A204.1 (cell line): Measurements from ENCODE around the gene ARSI.

Experiments used
- FAIRE-seq: peaks from 2 replicates; lab custom pipeline; 2012; peaks lifted over from hg19 to GRCh38; lab: Jason Lieb, UNC

ARSI gene

DNA sequence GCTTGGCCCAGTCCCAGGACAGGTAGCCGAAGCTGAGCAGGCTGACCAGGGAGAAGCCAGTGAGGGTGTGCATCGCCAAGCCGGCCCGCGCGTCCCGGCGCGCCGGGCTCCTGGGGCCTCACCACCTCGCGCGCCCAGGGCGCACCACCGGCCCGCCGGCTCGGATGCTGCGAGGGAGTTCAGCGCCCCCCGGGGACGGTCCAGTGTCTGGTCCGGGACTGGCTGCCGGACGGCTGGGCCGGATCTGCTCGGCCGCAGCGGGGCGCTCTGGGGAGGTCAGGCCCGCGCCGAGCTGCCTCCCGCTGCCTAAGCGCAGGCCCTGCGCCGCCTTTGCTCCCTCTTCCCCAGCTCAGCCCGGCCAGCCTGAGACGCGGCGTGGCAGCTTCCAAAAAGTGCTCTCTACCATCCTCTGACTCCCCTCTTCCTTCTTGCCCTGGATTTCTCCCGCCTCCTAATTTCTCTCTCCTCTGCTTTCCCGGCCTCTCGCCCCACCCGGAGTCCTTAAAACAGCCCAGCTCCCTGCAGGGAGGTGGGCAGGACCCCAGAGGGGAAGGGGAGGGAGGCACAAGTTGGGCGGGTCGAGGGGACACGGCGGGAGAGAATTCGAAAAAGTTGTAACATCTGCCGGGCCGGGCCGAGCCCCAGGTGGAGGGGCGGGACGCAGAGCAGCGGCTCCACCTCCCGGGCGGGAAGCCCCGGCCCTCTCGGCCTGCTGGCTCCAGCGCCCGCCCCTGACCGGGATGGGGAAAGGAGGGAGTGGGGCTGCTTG is at the start of gene ARSI:
ARSI (minus strand) TSS at position 605 of the 769 bp plus-strand sequence; CDS start at position 73, 532 bp downstream.
- no peak for FAIRE-seq

DNA sequence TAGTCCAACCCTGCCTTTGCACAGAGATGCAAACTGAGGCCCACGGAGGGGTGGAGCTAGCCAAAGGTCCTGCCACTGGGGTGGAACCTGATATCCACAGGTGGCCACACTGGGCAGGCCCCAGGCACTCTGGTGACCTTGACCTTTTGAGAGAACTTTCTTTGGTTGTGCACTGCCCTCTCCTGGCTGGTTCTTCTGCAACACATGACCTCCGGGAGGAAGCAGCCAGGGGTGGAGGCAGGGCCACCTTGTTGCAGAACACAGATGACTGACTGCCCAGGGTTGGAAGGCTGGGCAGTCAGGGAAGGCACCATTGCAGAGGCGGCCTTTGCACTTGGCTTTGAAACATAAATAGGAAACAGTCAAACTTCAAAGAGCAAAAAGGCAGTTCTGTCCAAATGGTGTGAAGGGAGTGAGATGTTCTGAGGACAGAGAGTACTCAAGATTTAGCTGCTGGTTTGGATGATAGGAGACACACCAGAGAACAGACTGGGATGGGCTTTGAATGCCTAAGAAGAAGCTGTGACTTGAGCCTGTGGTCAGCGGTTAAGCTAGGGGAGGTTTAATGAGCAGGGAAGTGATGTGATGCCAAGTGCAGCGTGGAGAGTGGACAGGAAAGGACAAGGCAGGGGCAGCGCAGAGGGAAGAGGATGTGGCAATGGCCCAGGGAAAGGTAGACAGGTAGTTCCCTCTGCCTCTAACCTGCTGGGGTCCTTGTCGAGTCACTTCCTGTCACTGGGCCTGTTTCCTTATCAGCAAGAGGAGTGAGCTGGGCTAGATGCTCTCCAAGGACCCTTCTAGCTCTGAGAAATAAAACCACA is 48.0 kb upstream of the ARSI start:
- no peak for FAIRE-seq

DNA sequence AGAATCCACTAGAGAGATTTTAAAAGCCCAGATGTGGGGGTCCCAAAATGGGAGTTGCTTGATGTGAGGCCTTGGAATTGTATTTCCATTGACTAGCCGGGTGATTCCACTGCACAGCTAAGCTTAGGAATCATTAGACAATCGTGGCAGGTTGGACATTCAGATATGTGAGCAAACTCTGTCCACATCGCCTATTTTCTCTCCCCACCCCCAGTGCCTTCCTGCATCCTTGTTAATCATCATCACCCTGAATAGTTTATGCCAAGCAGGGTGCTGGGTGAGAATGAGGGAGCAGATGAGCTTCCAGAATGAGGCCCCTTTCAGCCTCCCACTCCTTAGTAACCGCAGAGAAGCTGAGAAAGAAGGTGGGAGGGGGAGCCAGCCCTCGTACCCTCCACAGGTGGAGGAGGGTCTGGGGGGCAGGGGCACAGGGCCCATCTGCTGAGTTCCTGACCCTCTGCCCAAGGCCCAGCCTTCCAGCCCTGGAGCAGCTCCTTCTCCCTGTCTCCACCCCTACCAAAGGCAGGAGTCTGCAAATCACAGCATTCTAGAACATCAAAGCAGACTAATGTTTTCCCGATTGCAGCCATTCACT is 47.1 kb upstream of the ARSI start:
- no peak for FAIRE-seq

DNA sequence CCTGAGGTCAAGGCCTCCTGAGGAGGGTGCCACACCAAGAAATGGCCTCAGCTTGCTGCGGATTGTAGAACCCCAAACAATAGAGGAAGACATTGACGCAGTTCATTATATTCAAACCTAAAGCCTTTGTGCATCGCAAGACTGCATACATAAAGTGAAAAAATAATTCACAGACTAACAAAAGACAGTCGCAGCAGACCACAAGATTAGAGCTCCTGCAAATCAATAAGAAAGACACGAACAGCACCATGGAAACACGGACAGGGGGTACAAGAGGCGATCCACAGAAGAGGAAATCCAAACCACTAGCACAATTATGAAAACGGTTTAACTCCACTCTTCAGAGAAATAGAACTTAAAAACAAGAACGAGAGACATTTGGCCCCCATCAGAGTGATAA is 44.7 kb upstream of the ARSI start:
- FAIRE-seq = no peak

DNA sequence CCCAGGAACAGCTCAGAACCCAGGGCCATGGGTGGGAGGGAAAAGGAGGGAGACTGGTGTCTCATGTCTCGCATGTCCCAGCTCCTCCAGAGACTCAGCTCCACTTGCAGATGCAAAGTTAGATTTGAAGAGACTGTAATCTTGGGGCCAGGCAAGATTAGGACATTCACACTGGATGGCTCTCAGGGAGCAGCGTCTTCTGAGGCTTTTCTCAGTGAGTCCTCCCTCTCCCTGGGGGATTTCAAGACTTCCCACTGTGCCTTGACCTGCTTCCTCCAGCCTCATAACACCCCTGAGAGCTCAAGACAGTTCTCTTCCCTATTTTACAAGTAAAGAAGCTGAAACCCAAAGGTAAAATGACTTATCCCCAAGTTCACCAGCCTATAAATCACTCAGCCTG is 44.3 kb upstream of the ARSI start:
- FAIRE-seq = no peak

DNA sequence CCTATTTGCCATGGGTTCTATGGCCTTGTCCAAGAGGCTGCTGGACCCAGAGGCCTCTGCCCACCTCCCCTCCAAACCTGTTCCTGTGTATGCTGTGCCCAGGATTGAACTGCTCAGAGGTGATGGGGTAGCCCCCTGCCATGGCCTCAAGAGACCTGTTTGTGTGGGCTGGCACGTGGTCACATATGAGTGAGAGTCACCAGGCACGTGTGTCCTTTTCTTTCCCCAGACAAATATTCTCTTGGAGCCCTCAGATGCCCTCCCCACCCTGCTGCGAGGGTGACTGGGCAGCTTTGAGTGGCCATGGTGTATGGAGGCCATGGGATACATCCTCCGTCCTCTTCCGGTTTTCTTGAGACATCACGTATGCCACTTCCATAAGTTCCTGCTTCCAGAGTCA is 43.9 kb upstream of the ARSI start:
- no peak for FAIRE-seq

DNA sequence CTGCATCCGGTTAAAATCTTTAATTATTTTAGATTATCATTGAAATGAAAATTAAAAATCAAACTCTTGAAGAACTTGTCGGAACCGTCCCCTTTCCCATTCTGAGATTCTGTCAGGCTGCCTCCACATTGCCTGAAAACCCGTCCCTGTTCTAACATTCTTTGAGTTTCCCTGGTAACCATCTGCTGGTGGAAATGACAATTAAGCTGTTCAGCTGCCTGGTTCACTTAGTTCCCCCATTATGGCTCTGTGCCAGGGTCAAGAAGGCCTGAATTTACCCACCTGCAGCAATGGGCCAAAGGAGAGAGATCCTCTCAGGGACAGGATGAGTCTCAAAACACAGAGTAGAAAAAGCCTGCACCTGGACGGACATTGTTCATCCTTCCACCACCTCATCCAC is 43.0 kb upstream of the ARSI start:
- FAIRE-seq = no peak

DNA sequence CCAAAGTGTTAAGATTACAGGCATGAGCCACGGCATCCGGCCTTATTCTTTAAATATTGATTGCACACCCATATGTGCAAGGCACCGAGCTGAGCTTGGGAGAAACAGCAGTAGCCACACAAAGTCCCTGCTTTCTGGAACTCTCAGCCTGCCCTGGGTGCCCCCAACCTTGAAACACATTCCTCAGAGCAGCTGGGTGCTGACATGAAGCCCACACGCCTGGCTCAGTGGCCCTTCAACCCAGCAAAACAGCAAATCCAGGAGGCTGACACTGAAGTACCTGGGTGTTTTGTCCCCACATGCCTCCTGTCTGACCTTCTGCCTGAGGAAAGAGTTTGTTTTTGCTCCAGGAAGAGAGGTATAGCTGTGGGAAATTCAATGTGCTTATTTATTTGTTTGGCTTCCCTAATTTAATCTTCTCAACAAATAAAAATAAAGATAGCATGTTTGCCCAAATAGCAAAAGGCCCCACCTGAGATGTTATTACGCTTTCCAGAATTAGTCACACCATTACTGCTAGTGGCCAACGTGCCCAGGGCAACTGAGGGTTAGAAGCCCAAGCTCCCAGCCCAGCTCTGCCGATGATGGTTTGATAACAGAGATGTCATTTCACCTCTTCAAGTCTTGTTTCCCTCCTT is 41.4 kb upstream of the ARSI start:
- FAIRE-seq = no peak

DNA sequence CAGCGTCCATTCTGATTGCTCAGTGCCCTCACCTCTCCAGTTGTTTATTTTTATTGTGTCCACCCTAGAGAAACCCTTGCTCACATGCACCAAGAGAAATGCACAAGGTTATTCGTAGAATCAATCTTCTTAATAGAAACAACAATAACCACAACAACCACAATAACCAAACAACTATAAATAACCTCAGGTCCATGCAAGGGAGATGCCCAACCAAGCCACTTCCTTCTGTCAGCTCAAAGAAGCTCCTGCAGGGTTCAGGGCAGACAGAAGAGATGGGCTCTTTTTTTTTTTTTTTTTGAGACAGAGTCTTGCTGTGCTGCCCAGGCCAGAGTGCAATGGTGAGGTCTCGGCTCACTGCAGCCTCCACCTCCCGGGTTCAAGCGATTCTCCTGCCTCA is 39.9 kb upstream of the ARSI start:
- no peak for FAIRE-seq

DNA sequence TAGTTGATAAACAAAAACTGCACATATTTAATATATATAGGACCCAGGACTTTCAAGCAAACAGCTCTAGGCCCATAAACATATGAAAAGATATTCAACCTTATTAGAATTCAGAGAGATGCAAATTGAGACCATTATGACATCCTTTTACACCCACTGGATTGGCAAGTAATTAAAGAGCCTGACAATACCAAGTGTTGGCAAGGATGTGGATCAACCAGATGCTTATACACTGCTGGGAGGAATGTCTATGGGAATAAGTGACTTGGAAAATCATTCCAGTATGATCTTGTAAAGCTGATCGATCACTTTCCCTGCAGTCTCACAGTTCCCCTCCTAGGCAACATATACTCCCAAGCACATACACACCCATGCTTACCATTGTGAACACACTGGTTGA is 39.3 kb upstream of the ARSI start:
- FAIRE-seq = no peak

DNA sequence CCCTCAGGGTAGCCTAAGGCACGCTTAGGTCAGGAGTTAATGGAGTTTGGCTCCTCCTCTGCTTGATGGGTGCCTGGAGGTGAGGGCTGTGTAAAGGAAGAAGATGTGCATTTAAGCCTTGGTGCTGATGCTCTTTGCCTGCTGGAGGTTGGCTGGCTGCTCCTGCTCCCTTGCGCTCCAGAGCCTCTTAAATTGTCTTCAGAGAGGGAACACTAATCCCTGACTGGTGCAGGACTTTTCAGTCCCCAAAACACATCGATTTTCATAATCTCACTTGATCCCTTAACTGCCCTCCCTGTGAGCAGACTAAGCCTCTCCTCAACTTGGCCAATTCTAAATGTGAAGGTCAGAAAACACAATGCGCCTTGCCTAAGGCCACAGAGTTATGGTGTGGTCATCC is 38.6 kb upstream of the ARSI start:
- no peak for FAIRE-seq

DNA sequence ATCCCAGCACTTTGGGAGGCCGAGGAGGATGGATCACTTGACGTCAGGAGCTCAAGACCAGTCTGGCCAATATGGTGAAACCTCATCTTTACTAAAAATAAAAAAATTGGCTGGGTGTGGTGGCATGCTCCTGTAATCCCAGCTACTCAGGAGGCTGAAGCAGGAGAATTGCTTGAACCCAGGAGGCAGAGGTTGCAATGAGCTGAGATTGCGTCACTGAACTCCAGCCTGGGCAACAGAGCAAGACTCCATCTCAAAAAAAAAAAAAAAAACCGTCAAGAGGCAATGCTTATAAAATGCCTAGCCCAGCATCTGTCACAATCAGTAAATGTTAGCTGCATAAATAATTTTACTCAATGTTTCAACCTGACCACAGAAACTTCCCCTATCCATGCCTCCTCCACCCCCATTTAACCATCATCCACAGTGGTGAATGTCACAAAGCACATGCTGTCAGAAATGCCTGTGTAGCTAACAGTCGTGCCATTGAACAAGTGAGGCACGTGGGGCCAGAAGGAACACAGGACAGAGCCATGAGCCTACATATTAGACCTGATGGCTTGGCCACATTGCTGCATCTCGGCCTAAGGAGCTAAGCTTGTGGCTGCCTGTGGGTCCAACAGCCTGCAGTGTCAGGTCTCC is 38.0 kb upstream of the ARSI start:
- FAIRE-seq = no peak

DNA sequence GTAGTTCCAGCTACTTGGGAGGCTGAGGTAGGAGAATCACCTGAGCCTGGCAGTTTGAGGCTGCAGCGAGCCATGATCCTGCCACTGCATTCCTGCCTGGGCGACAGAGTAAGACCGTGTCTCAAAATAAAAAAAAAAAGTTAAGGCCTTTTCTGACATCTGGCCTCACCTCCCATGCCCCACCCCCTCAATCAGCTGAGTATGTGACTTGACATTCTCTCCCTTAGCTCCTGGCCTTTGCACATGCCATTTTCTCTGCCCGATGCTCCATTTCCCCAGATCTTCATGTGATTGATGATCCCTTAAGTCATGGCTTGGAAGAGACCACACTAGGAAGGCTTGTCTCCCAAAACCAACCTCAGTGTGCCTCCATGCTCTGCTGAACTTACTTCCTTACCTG is 37.1 kb upstream of the ARSI start:
- FAIRE-seq = no peak

DNA sequence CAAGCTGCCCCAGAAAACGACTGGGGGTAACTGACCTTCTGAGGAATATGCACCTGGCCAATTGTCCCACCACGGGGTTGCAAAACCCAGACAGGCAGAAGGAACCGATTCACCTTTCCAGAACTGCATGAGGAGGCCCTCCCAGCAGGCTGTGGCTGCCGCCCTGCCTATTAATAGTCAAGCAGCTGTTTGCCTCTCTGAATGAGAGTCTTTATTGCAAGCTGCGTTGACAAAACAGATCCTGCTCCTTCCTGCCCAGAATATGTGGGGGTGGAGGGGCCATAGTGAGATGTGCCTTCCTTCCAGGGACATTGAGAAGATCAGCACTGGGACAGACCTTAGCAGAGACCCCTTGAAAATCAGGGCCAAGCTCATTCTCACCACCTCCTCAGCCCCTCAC is 36.5 kb upstream of the ARSI start:
- no peak for FAIRE-seq

DNA sequence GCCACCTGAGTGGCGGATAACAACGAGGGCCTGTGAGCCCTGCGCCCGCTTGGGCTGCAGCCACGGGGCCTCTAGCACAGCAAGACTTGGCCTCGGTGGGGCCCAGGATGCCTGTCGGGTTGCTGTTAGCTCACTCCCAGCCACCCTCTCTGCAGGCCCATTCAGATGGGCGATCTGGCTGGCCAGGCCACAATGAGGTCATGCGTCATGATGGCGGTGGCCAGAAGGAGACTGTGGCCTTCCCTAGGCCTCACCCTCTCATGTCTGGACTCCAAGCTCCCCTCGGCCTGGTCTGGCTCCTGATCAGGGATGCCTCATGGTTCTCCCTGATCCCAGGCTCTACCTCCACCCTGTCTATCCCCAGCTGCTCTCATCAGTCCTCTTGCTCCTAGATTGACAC is 35.8 kb upstream of the ARSI start:
- FAIRE-seq = no peak

DNA sequence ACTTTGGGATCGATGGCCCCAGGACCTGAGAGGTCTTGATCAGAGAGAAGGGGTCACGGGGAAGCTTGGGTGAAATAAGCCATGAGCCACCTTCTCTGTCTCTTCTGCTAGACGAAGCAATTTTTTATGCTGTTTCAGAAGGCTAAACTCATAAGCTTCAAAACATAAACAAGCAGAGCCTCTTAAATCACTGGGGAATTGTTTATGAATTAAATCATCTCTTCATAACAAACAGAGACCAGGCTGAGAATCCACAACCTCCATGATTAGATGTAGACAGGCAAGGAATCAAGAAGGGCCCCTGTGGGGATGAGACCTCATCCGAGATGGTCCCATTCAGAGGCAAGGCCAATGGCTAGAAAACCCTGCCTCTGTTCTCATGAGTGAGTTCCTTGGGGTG is 33.1 kb upstream of the ARSI start:
- no peak for FAIRE-seq

DNA sequence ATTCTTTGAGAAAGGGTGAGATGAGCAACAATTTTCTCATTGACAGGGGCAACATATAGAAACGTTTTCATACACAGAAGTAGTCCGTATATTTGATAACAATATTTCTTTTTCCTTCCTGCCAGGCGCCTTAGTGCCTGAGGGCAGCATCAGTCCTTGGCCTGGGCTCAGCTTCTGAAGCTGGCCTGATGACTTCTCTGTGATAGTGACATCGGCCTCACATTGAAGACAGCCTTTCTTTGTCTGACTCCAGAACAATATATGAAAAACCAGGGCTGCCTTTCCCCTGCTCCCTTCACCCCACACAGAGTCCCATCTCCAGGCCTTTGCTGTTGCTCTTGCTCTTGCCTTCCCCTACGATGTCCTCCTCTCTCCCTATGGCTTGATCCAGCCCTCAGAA is 30.7 kb upstream of the ARSI start:
- no peak for FAIRE-seq

DNA sequence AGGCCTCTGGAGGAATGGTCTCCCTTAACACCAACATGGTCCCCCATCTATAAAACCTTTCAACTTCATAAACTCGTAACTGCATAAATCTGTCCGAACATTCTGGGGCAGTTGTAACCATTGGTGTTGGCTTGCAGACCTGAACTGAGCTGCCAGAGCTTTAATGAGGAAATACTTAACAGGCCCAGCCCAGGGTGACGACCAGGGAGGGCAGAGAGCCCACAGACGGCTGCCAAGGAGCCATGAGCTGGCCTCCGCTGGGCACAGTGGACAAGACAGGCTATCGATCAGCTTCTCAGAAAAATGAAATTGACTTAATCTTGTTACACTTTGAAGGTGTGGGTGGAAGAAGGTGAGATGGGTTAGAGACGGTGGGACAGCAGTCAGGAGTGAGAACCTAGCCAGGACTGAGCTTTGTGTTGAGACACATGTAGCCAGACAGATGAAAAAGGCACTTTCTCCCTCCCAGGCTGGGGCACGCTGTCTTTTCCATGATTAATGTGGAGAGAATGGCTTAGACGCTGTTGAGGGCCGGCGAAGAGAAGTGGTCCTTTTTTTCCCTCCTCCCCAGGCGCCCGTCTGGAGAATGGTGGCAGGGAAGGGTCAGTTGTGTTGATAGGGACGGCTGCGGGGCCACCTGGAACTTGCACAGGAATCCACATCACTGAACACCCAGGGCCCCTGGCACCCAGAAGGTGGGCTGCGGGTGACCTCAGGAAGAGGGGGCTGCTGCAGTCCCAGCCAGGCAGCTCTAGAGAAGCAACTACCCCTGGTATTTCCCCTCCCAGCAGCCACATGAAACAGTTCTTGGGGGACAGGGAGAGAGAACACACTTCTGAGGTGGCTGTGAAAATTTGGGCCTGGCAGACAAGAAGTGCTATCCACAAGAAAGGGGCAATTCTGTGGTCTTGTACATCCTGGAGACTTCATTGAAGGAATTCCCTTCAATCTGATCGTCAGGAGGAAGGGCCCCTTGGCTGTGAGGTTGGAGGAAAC is 27.5 kb upstream of the ARSI start:
- FAIRE-seq = no peak

DNA sequence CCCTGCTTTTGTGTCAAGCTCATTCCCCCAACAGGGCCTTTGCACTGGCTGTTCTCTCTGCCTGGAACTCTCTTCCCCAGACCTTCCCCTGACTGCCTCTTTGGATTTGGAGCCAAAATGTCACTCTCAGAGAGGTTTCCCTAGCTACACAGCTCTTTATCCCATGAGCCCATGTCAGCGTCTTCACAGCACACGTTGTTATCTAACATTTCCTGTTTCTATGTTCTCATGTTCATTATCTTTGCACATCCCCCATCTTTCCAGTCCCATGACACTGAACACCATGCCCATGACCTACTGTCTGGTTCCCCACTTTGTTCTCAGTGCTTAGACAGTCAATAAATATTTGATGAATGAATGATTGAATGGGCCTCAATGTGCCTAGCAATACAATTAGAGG is 26.3 kb upstream of the ARSI start:
- no peak for FAIRE-seq

DNA sequence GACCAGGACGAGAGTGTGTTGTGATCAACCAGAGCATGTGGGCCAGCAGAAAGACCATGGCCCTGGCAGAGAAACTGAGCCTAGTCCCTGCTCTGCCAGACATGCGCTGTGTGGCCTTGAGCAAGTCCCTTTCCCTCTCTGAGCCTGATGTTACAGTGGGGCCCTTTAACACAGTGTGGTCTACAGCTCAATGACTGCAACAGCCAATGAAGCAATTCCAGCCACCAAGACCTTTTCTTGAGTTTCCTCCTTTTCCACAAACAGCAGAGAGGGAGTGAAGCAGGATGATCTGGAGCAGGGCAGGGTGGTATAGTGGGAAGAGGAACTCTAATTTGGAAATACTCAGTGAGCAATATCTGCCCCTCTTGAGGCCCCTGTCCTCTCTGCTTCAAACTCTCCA is 25.8 kb upstream of the ARSI start:
- FAIRE-seq = no peak

DNA sequence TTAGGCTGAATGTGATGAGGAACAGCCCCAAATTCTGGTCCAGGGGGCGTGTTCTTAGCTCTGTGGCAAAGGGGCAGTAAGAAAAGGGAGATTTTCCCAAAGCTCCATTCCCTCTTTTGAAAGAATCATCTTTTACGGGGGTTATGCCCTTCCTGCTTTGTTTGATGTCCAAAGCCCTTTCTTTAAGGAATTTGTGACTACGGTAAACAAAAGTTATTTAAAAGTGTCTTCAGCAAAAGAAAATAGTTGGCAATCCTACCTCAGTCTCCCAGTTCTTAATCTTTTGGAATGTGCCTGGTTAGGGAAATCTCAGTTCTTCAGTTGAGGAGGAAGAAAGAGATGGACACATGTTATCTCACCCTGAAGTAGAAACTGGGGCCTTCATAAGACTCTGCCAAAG is 24.4 kb upstream of the ARSI start:
- no peak for FAIRE-seq
